K562 (cell line): ENCODE measurements around the gene ADM2. TPM values are rescaled to one million over a fixed set of nuclear protein-coding genes. Genes with fewer than 3 reads are reported as not detected.

Experiments used
- CXXC5 ChIP-seq: fragments of 250-450 bp; sonication (Bioruptor Pico); IDR thresholded peaks from 2 replicates; pipeline ENCODE4 v1.8.0; 2022; ENCODE audit warnings: inconsistent platforms, mild to moderate bottlenecking, moderate library complexity
- EGR1 ChIP-seq: fragments of 450-650 bp; conservative IDR thresholded peaks from 2 replicates; pipeline ENCODE4 v1.6.1; 2017; ENCODE audit warnings: mild to moderate bottlenecking
- MED1 ChIP-seq: sonication (generic); formaldehyde crosslinking; IDR thresholded peaks from 2 replicates; pipeline ENCODE4 v1.8.1; 2023; ENCODE audit warnings: missing genetic modification reagents, borderline replicate concordance
- MGA ChIP-seq: fragments of 450-650 bp; IDR thresholded peaks from 2 replicates; pipeline ENCODE4 v1.6.1; 2016; ENCODE audit warnings: mild to moderate bottlenecking, moderate library complexity
- NFYB ChIP-seq: IDR thresholded peaks from 2 replicates; pipeline ENCODE4 v1.6.1; 2011; ENCODE audit warnings: mild to moderate bottlenecking, moderate library complexity; ENCODE audit not compliant: insufficient read length; ENCODE audit errors: extremely low read depth
- PRPF4 ChIP-seq: fragments of 200-400 bp; formaldehyde crosslinking; IDR thresholded peaks from one replicate; pipeline ENCODE4 v1.6.1; 2017; ENCODE audit warnings: low read length, low read depth, mild to moderate bottlenecking; ENCODE audit not compliant: insufficient read depth, poor library complexity, severe bottlenecking
- RFX1 ChIP-seq: fragments of 450-650 bp; IDR thresholded peaks from 2 replicates; pipeline ENCODE4 v1.6.1; 2016; ENCODE audit warnings: mild to moderate bottlenecking, moderate library complexity
- SMARCC2 ChIP-seq: fragments of 450-650 bp; IDR thresholded peaks from 2 replicates; pipeline ENCODE4 v1.6.1; 2017; ENCODE audit warnings: antibody characterized with exemption, moderate library complexity, mild to moderate bottlenecking, low read depth
- SOX6 ChIP-seq: fragments of 450-650 bp; IDR thresholded peaks from 2 replicates; pipeline ENCODE4 v1.6.1; 2014; ENCODE audit warnings: mild to moderate bottlenecking
- U2AF1 ChIP-seq: fragments of 200-400 bp; formaldehyde crosslinking; optimal IDR thresholded peaks from 2 replicates; pipeline ENCODE3; 2017; ENCODE audit warnings: mild to moderate bottlenecking, low read depth, low read length, moderate library complexity
- ZNF583 ChIP-seq: fragments of 250-450 bp; sonication (Bioruptor Pico); IDR thresholded peaks from 2 replicates; pipeline ENCODE4 v1.4.0; 2020
- ZSCAN32 ChIP-seq: fragments of 450-650 bp; formaldehyde crosslinking; IDR thresholded peaks from 2 replicates; pipeline ENCODE4 v1.4.0; 2020; ENCODE audit warnings: mild to moderate bottlenecking, moderate library complexity
- polyA plus RNA-seq, 8 experiments: library from polyadenylated mRNA; depleted of rRNA in 4 of 8; stranded (reverse) in 5 of 8; unstranded in 3 of 8; fragments of >200 nt; fragmentation: Nextera tagmentation in 2 of 8; fragmentation: Illumina TruSeq in 1 of 8; extraction: Ambion mirVana in 2 of 8; extraction: Trizol in 1 of 8; gene quantifications; 2 replicates each; pipeline versions ENCODE4 v1.2.1 to v1.2.3, GENCODE V29; 2011 to 2014; ENCODE audit warnings: inconsistent platforms in 1 of 8, missing spikeins in 1 of 8
- total RNA-seq, 7 experiments: library from RNA; depleted of rRNA in 6 of 7; stranded (reverse); fragments of >200 nt in 6 of 7; fragmentation: Illumina TruSeq in 2 of 7; extraction: Trizol in 2 of 7; gene quantifications; 2 replicates each; pipeline versions ENCODE4 v1.2.1 to v1.2.3, GENCODE V29; 2011 to 2021; ENCODE audit warnings: low replicate concordance in 1 of 7
- TF ChIP-seq, protein P1 (sequence below): fragments of 250-450 bp; sonication (Bioruptor Pico); IDR thresholded peaks from 2 replicates; pipeline ENCODE4 v1.9.0; 2021; ENCODE audit warnings: mild to moderate bottlenecking

Gene ADM2
- total and polyA plus RNA-seq, 9 of the 15 experiments (the other 6 are each of a cell fraction or from before 2014, with no cell fraction given): 0.11 to 5.1 (median 0.38) TPM

GRCh38 chr22:50526108-50526833 is 44.9 kb downstream of the ADM2 start (continued):
- TF ChIP-seq U2AF1 (no peak), MED1 (no peak), ZSCAN32 (CRISPR knock-in tag) (no peak), CXXC5 (peak; percentile 43), ZNF583 (CRISPR knock-in tag) (no peak), SOX6 (no peak), RFX1 (no peak), SMARCC2 (no peak), EGR1 (peak; percentile 61; the same call in 1 of the 2 replicates), NFYB (no peak), MGA (peak; percentile 81), PRPF4 (no peak)
- TF ChIP-seq, protein P1, sequence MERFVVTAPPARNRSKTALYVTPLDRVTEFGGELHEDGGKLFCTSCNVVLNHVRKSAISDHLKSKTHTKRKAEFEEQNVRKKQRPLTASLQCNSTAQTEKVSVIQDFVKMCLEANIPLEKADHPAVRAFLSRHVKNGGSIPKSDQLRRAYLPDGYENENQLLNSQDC: no peak
